WTC11 (cell line): Measurements from ENCODE around the gene ACP3.

Source experiments
- CTCF ChIP-seq: fragments of 200-600 bp; IDR thresholded peaks from 2 replicates; pipeline ENCODE4 v1.8.0; 2022; ENCODE audit warnings: antibody characterized with exemption
- MAX ChIP-seq: sonication (generic); formaldehyde crosslinking; IDR thresholded peaks from 2 replicates; pipeline ENCODE4 v1.8.0; 2022; ENCODE audit warnings: mild to moderate bottlenecking, missing genetic modification reagents
- NR2C2 ChIP-seq: sonication (generic); formaldehyde crosslinking; IDR thresholded peaks from 2 replicates; pipeline ENCODE4 v1.8.0; 2022; ENCODE audit warnings: mild to moderate bottlenecking, missing genetic modification reagents
- ZNF396 ChIP-seq: fragments of 250-450 bp; sonication (Bioruptor Pico); IDR thresholded peaks from 2 replicates; pipeline ENCODE4 v1.8.0; 2021; ENCODE audit warnings: mild to moderate bottlenecking, moderate library complexity, borderline replicate concordance

GRCh38 chr3:132380920-132381319, 63.7 kb downstream of the ACP3 start:
- TF ChIP-seq MAX: no peak
- TF ChIP-seq CTCF: no peak
- TF ChIP-seq ZNF396 (CRISPR knock-in tag): no peak
- no peak for TF ChIP-seq NR2C2
